Right renal pelvis (tissue), 4 donors: ENCODE measurements around the gene SAMD4A. TPM values are rescaled to one million over a fixed set of nuclear protein-coding genes. Genes with fewer than 3 reads are reported as not detected.
"Not testable (repeated sequence)": the region's sequence is repeated elsewhere in the genome, so short reads cannot be mapped to it uniquely, and the experiment has no call there.

Experiments
- DNase-seq, 4 donors: peaks; one replicate each; pipeline ENCODE4 v3.0.0-alpha.2; 2013; ENCODE audit warnings: low read depth in 4 of 4, low spot score in 3 of 4, missing footprints in 1 of 4
- polyA plus RNA-seq, 4 donors: library from polyadenylated mRNA; unstranded; fragments of 120-200 nt; gene quantifications; one replicate each; pipeline ENCODE4 v1.2.1, GENCODE V29; 2013; ENCODE audit not compliant: insufficient read length in 4 of 4

SAMD4A gene
- polyA plus RNA-seq, 4 donors: 8.2 to 10.8 (median 9.8) TPM

DNA sequence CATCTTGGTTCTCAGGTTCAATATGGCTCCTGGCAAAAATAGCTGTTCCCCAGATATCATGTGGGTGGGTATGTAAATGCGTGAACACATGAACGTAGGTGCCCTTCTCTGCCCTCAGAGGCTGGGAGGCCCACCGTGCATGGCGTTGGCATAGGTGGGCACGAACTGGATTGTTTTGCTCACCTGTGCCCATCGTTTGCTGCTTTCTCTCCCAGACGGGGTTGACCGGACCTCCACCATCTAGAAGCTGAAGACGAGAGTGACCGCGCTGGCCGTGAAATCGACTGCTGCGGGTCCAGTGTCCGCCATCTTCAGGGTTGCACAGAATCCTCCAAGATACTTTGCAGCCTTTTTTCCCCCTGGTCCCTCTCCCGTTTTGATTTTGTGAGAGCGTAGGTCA, 221.8 kb downstream of the SAMD4A start:
- DNase-seq: no peak

DNA sequence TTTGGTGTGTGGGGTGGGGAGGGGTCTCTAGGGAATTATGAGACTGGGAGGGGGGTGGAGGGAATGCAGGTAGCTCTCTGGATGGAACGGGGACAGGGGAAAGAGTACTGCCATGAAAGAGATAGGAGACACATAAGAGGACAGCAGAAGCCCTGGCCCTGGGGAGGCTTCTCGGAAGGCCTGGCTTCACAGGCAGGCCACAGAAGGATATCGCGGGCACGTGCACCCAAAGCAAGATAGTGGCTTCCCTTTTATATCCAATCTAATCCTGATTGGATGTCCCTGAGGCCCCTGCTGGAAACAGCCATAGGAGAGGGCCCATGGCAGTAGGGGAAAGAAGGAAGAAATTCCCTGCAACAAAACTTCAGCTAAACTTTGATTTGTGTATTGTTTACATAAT, 222.2 kb downstream of the SAMD4A start:
- DNase-seq: no peak

GRCh38 chr14:54789781-54790480, 223.0 kb downstream of the SAMD4A start:
- DNase-seq: no peak

DNA sequence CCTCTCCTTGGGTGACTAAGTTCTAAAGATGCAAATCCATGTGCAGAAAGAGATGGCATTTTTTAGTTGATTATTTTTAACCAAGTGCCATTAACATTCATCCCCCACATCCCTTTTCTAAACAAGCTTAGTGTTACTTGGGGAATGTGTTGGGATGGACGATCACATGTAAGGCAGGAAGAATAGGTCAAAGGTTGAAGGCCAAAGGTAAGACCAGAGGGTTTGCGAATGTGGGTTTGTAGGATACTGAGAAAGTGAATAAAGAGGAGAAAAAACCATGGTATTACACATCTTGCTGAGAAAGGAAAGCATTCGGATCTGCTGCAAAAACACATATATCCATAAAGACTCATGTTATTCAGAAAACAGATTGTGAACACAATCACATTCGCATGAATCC, 224.1 kb downstream of the SAMD4A start:
- DNase-seq: no peak

DNA sequence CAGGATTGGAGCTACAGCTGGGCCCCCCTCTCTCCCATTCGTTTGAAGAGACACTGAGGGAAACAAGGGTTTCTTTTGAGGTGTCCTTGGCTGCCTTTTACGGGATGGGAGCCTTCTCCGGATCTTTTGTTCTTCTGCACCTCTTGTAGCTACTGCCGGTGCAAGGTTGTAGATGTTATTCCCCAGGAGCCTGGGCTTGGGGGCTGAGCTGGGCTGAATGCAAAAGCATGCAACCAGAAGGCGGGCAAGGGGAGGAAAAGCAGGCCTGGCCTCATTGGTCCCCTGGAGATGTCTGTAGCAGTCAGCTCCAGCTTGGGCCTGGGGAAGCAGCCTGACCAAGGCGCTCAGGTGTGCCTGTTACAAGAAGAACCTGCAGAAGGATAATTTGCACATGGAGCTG, 225.4 kb downstream of the SAMD4A start:
- no peak for DNase-seq

GRCh38 chr14:54794159-54794558, 227.2 kb downstream of the SAMD4A start:
- DNase-seq: no peak

- no peak for DNase-seq
These were observed 227.9 kb downstream of the SAMD4A start for GRCh38 chr14:54794796-54795195.

DNA sequence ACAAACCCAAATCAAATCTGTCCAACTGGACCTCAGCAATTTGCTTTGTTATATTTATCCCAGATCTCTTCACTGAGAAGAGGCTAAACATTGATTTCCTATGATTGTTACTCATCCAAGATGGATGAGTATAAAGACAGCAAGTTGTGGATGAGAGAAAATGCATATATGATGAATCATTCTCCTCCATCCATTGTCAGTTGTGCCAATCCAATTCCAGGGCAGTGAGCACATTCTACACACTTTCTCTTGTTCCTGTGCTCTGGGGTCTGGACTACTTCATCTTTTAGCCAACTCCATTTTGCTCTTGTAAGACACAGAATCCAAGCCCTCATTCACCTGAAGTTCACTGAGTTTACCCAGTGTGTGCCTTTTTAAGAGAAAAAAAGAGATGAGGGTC, 230.0 kb downstream of the SAMD4A start:
- DNase-seq: no peak

DNA sequence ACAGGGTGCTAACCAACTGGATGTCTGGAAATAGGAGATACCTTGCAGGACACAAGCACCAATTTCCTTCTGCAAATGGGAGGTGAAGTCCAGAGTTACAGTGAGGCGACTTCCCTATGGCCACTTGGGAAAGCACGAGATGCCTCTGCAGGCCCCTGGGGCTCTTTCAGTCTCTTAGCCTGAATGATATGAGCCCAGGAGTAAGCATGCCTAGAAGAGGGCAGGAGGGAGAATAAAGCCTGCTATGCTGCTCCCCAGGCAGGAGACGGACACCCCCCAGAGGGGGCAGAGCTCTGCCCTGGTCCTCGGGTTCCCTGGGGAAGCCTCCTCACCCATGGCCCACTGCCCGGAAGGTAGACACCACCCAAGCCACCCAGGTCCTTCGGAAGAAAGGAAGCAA, 230.6 kb downstream of the SAMD4A start:
- no peak for DNase-seq

DNA sequence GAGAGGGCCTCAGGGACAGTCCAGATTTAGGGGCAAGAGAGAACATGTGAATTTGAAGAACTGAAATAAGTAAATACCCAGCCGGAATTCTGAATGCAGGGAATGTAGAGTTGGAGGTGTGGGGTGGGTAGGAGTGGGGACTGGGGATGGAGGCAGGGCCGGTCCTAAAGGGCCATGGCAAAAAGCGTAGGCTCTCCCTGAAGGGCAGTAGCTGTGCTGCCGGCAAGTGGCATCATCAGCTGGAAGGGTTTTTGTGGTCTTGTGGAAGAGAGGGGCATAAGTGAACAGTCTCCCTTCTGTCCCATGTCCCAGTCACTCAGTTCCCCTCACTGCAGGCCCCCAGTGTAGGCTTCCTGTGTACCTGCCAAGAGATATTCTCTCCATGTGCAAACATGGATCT, 231.1 kb downstream of the SAMD4A start:
- DNase-seq: no peak

- DNase-seq: no peak
These were observed 231.7 kb downstream of the SAMD4A start for GRCh38 chr14:54798465-54799124.

GRCh38 chr14:54801482-54801881, 234.6 kb downstream of the SAMD4A start:
- DNase-seq: not testable (repeated sequence)

GRCh38 chr14:54803396-54803795, 236.5 kb downstream of the SAMD4A start:
- no peak for DNase-seq

DNA sequence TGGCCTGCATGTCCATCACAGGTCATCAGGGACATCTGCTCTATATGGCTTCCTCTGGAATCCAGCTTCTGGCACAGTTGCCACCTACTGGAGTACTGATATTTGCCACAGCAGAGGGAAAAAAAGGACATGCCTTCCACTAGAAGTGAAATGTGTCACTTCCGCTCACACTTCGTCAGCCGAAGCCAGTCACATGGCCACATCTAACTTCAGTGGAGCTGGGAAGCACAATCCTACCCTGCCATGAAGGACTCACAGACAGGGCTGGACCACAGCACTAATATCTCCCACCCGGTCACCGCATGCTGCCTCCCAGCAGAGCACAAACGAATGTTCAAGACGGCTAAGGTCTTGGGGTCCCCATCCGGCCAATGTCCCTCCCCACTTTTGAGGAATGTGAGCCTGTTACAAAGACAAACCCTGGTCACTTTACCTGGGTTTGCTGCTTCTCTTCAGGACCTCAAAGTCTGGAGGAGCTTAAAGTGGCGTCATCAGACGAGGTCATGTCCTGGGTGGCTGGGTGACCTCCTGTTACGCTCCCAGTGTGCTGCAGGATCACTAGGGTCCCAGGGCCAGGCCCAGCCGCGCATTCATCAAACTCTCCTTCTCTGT, 237.1 kb downstream of the SAMD4A start:
- DNase-seq: no peak

- no peak for DNase-seq
These were observed 237.7 kb downstream of the SAMD4A start for GRCh38 chr14:54804538-54805041.

- DNase-seq: no peak
These were observed 238.1 kb downstream of the SAMD4A start for GRCh38 chr14:54805070-54805444.

DNA sequence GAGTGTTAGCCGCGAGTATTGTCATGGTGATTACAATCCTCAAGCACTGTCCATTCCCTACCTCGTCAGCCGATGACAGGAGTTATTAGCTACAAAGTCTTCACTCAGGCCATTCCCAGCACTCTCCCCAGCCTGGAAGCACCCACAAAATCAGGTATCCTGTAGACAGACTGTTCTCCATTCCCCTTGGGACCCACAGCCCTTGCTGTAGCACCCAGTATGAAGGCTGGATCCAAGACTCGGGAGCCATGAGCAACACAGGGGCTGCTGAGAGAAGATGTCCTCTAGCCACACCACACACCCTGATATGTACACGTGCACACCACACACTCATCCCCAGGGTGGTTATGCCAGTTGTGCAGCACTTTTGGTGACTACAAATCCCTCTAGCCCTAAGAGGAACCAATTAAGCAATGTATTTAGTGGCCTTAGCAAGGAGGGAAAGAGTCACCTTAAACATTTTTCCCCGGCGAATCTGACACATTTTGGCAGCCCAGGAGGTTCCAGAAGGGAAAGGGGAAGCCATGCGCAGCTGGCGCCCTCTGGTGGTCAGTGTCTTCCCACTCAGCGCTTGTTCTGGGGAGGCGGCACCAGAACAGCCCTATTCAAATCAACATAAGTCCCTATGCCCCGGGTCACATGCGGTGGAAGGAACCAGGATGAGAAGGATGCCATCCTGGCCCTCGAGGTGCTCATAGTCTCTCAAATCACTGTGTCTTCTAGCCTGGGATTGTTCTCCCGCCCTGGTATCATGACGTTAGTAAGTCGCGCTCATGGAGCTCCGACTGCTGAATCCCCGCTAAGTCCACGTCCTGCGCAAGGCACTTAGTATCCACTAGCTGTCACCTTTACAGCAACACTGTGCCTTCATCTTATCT, 238.8 kb downstream of the SAMD4A start:
- DNase-seq: peak; percentile 57 to 71 (median 61)

GRCh38 chr14:54806616-54807015, 239.7 kb downstream of the SAMD4A start:
- DNase-seq: no peak

DNA sequence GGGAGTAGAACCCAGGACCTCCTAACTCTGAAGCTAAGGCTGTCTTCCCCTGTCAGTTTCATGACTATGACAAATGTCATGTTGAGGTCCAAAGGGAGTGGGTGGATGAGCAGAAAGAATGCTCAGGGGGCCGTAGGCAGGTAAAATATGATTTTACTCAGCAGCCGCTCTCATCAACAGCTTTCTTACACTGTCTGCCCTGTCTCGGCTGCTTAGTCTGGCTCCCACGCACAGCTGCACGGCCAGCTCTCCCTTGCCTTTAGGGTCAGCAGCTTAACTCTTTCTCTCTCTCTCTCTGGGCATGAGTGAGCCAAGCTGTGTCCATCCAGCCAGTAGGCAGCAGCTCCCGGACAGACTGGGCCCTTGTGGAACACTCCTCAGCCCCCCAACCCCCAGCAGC, 240.5 kb downstream of the SAMD4A start:
- DNase-seq: no peak

DNA sequence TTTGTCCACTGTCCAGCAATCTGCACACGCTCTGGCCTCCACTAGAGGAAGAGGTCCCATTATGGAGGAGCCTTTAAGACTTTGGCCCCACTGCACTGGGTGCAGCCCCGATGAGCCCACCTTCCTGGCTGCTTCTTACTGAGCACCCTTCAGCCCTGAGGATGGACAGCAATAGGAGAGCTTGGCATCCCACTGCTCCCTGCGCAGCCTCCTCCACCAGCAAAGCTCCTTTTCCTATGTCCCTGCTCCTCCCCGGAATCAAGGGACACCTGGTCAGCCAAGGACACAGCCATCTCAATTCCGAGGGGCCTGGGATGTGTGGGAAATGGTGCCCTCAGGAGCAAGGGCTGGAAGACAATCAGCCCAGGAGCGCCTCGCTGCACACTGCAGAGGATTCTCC, 241.0 kb downstream of the SAMD4A start:
- DNase-seq: no peak
